Fibroblast of lung (primary cell): ENCODE data around the gene BORCS8.

Experiments
- EZH2 ChIP-seq: IDR thresholded peaks from 2 replicates; pipeline ENCODE4 v1.5.1; 2012; ENCODE audit warnings: low read length, control low read depth, mild to moderate bottlenecking; ENCODE audit errors: missing control alignments
- TF ChIP-seq, protein P1 (sequence below), 2 donors: IDR thresholded peaks in 1 of 2; conservative IDR thresholded peaks in 1 of 2; 1 replicate in 1 of 2; 2 replicates in 1 of 2; pipeline ENCODE4 v1.5.1; 2011 to 2012; ENCODE audit warnings: low read length in 2 of 2, control low read depth in 1 of 2, inconsistent platforms in 1 of 2, low read depth in 1 of 2, mild to moderate bottlenecking in 1 of 2

GRCh38 chr19:19192078-19192882, at the start of gene BORCS8, which contains the start of gene RFXANK:
- no peak for TF ChIP-seq EZH2
- TF ChIP-seq, protein P1, sequence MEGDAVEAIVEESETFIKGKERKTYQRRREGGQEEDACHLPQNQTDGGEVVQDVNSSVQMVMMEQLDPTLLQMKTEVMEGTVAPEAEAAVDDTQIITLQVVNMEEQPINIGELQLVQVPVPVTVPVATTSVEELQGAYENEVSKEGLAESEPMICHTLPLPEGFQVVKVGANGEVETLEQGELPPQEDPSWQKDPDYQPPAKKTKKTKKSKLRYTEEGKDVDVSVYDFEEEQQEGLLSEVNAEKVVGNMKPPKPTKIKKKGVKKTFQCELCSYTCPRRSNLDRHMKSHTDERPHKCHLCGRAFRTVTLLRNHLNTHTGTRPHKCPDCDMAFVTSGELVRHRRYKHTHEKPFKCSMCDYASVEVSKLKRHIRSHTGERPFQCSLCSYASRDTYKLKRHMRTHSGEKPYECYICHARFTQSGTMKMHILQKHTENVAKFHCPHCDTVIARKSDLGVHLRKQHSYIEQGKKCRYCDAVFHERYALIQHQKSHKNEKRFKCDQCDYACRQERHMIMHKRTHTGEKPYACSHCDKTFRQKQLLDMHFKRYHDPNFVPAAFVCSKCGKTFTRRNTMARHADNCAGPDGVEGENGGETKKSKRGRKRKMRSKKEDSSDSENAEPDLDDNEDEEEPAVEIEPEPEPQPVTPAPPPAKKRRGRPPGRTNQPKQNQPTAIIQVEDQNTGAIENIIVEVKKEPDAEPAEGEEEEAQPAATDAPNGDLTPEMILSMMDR (conservative IDR thresholded peaks at IDR 0.05 in 1 of 2, IDR thresholded peaks at IDR 0.05 in 1 of 2; ENCODE audit: low read depth in 1 of 2, low read length in 2 of 2), result no peak
